Astrocyte of the spinal cord (primary cell): Measurements from ENCODE around the gene C14orf180.

Source experiments
- DNase-seq: peaks from one replicate; pipeline ENCODE4 v3.0.0; 2011; ENCODE audit warnings: low read depth, low spot score
- H3K4me3 ChIP-seq: 2 replicates; pipeline ENCODE4 v1.5.1; 2011; ENCODE audit warnings: low read depth, mild to moderate bottlenecking, low read length, moderate library complexity
- in situ Hi-C: cut with HindIII; loops from 2 replicates; pipeline ENCODE4 v1.10.0; 2017; ENCODE audit warnings: low sequenced_read_pairs
- TF ChIP-seq, protein P1 (sequence below): IDR thresholded peaks from 2 replicates; pipeline ENCODE4 v1.5.1; 2012; ENCODE audit warnings: low read depth, mild to moderate bottlenecking, low read length, inconsistent platforms

The C14orf180 gene

DNA sequence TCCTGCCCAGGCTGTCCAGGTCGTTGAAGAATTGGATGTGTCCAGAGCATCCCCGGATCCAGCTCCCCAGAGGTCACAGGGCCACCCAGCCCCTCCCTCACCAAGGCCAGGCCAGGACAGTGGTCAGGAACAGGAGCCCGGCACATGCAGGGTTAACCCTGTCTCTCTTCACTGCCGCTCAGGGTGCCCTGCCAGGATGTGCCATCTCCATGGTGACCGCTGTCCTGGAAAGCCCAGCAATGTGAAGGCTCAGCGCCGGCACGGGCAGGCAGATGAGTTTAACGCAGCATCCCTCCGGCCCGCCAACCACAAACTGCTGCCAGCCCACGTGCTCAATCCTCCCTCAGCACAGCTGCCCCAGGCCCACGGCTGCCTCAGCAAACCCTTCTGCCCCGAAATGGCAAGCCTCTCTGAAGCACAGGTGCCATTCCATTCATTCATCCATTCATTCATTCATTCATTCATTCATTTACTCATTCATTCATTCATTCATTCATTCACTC lies 20.6 kb downstream of the C14orf180 start:
- H3K4me3 ChIP-seq = no peak overlapping the region
- DNase-seq = no peak
- TF ChIP-seq, protein P1, sequence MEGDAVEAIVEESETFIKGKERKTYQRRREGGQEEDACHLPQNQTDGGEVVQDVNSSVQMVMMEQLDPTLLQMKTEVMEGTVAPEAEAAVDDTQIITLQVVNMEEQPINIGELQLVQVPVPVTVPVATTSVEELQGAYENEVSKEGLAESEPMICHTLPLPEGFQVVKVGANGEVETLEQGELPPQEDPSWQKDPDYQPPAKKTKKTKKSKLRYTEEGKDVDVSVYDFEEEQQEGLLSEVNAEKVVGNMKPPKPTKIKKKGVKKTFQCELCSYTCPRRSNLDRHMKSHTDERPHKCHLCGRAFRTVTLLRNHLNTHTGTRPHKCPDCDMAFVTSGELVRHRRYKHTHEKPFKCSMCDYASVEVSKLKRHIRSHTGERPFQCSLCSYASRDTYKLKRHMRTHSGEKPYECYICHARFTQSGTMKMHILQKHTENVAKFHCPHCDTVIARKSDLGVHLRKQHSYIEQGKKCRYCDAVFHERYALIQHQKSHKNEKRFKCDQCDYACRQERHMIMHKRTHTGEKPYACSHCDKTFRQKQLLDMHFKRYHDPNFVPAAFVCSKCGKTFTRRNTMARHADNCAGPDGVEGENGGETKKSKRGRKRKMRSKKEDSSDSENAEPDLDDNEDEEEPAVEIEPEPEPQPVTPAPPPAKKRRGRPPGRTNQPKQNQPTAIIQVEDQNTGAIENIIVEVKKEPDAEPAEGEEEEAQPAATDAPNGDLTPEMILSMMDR = no peak
- in situ Hi-C loops = no loop called here

DNA sequence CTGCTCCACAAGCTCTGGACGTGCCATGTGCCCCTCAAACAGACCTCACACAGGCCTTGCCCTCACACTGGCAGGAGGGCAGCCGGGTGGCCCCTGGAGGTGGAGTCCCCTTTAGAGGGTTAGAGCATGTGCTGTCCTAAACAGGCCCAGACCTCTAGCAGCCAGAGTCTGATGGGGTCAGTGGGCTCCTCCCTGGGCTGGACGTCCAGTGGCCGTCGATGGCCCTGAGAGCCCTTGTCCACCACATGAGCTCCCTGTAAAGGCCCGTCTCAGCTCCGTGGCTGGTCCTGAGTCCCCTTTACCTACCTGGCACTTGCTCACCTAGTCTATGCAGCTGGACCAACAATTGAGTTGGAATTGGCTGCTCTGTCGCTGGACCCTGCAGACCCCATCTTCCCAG lies 21.2 kb downstream of the C14orf180 start:
- in situ Hi-C loops = no loop called here
- TF ChIP-seq, protein P1 = no peak
- H3K4me3 ChIP-seq = no peak overlapping the region
- no peak for DNase-seq

DNA sequence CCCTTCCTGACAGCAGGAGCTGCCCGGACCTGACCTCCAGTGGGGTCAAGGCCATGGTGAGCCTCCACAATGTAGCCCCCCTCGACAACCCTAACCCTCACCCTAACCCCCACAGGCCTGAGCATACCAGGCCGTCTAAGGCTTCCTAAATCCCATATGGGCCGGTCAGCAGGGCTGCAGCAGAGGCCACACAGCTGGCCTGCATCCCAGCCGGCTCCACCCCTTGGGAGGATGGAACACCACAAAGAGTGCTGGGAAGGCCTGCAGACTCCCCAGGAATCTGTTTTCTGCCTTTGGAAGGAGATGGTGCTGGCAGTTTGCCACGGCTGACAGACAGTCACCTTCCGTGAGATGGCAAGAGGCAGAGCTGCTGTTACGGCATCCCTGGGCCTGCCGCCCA lies 22.2 kb downstream of the C14orf180 start:
- no peak for DNase-seq
- in situ Hi-C loops = no loop called here
- no peak overlapping the region for H3K4me3 ChIP-seq
- TF ChIP-seq, protein P1 = no peak

DNA sequence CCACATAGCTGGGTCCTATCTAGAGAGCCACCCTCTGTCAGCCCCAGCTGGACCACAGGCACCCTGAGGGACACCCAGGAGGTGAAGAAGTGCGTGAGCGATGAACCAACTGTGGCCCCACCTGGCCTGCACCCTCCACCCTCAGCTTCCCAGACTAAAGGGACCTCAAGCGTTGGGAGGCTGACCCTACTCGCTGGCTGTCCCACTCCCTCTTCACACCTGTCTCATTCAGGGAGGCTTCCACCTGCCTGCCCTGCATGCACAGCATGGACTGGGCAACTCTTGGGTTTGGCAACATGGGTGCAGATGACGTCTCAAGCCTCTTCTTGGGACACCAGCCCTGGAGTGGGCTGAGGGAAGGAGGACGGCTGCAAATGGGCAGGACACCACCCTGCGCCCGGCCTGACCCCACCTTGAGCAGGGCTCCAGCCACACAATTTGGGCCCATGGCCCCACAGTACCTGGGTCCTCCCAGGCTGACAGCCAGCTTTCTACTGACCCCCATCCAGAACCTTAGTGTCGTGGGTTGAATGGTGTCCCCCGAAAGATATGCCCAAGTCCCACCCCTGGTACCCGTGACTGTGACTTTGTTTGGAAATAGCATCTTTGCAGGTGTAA lies 22.9 kb downstream of the C14orf180 start:
- TF ChIP-seq, protein P1 = no peak
- in situ Hi-C loops = no loop called here
- no peak overlapping the region for H3K4me3 ChIP-seq
- no peak for DNase-seq

DNA sequence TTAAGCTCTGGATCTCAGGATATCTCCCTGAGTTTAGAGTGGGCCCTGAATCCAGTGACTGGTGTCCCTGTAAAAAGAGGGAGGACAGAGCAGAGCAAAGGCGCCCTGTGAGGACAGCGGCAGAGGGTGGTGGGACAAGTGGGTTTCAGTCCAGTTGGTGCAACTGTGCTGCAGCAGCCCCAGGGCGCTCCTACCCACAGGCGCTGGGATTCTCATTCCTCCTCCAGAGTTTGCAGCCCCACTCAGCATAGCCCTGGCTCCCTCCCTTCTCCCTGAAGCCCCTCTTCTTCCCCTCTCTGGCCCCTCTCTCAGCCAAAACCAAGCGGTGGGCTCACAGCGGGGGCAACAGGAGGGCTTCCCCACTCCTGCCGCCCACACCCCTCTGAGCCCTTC lies 23.4 kb downstream of the C14orf180 start:
- H3K4me3 ChIP-seq = no peak overlapping the region
- in situ Hi-C loops = no loop called here
- DNase-seq = no peak
- TF ChIP-seq, protein P1 = no peak

DNA sequence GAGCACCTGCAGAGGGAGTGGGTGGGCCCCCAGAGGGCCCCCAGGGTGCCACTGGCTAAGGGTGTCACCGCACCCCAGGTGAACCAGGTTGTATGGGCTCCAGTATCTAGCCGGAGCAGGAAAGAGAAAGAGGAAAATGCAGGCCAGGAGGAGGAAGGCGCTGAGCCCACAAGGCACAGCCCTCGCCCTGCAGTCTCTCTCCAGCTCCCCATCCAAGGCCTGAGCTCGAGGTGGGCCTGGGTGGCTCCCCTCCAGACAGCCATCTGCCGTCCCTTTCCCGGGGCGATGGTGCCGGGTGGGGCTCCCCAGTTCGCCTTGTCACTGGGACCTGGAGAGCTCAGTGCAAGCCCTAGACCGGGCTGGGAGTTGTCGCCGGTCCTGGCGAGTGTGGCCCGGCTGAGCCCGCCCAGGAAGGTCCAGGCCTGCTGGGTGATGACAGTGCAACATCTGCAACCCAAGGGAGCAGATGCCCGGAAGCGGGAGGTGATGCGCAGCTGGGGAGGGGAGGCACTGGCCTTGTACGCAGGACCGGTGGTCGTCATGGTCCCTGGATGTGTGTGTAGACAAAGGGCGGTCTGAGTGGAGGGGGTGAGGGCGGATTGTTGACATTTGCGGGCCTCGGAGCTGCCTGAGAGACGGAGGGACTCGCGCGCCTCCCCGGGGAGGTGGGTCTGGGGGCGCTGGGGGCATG lies 24.3 kb downstream of the C14orf180 start:
- TF ChIP-seq, protein P1 = no peak
- H3K4me3 ChIP-seq = no peak overlapping the region
- DNase-seq = no peak
- in situ Hi-C loops = no loop called here
